GM21390 (cell line): ENCODE data around the gene DBF4.
A peak's percentile ranks its signal among the peaks of the same experiment; 100 is the strongest.
"Not testable (repeated sequence)": the region's sequence is repeated elsewhere in the genome, so short reads cannot be mapped to it uniquely, and the experiment has no call there.

Experiments
- ATAC-seq: cut with Tn5 transposase; IDR thresholded peaks from one replicate; pipeline ENCODE4 v1.9.1; 2021; ENCODE audit not compliant: unreplicated experiment

The DBF4 gene

GRCh38 chr7:87876040-87876868, at the start of gene DBF4, which contains the start of gene SLC25A40:
DBF4 (plus strand) TSS chr7:87876493; CDS start chr7:87876733, 240 bp downstream.
SLC25A40 (minus strand) TSS chr7:87876360; CDS start chr7:87858727, 17,633 bp downstream.
- peak; percentile 85 for ATAC-seq

- ATAC-seq = not testable (repeated sequence)
Measured at GRCh38 chr7:87828383-87828782, 47.9 kb upstream of the DBF4 start.

- ATAC-seq = no peak
Measured at GRCh38 chr7:87831097-87831496, 45.2 kb upstream of the DBF4 start.

GRCh38 chr7:87833130-87833529, 43.2 kb upstream of the DBF4 start:
- no peak for ATAC-seq

GRCh38 chr7:87837597-87837996, 38.7 kb upstream of the DBF4 start:
- ATAC-seq = no peak

- ATAC-seq = no peak
Measured at GRCh38 chr7:87850836-87851593, 25.3 kb upstream of the DBF4 start.

- ATAC-seq = no peak
Measured at GRCh38 chr7:87852306-87852705, 24.0 kb upstream of the DBF4 start.

GRCh38 chr7:87853237-87853864, 22.9 kb upstream of the DBF4 start:
- ATAC-seq = no peak

GRCh38 chr7:87858417-87859100, 17.7 kb upstream of the DBF4 start:
- ATAC-seq = no peak

- ATAC-seq = no peak
Measured at GRCh38 chr7:87866089-87866488, 10.2 kb upstream of the DBF4 start.

- ATAC-seq = not testable (repeated sequence)
Measured at GRCh38 chr7:87866533-87866932, 9.8 kb upstream of the DBF4 start.

GRCh38 chr7:87870471-87870870, 5.8 kb upstream of the DBF4 start:
- no peak for ATAC-seq

- ATAC-seq = no peak
Measured at GRCh38 chr7:87872346-87872745, 3.9 kb upstream of the DBF4 start.

GRCh38 chr7:87873328-87873727, 3.0 kb upstream of the DBF4 start:
- ATAC-seq = not testable (repeated sequence)

- no peak for ATAC-seq
Measured at GRCh38 chr7:87874066-87874465, 2.2 kb upstream of the DBF4 start.

- peak; percentile 14 for ATAC-seq
Measured at GRCh38 chr7:87875151-87876039, 898 bp upstream of the DBF4 start.

- no peak for ATAC-seq
Measured at GRCh38 chr7:87876869-87877234, 559 bp downstream of the DBF4 start.

- no peak for ATAC-seq
Measured at GRCh38 chr7:87877366-87878040, 1.2 kb downstream of the DBF4 start.

- ATAC-seq = no peak
Measured at GRCh38 chr7:87878208-87878735, 2.0 kb downstream of the DBF4 start.
